Activated CD8-positive, alpha-beta T cell treated with anti-CD3 and anti-CD28 coated beads, Interleukin-2, amount 10 ng/mL, durations not matched to agents 7 days and 5 days (primary cell): ENCODE results near the gene NCBP2. TPM values are rescaled to one million over a fixed set of nuclear protein-coding genes. Genes with fewer than 3 reads are reported as not detected.

Experiments
- ATAC-seq: fragments of 150-1000 bp; cut with Tn5 transposase; one replicate; pipeline ENCODE4 v1.10.0; 2021; ENCODE audit warnings: moderate library complexity
- CTCF ChIA-PET: fragments of 350-600 bp; sonication (Branson Sonifier 250); formaldehyde crosslinking; loops from one replicate; lab custom pipeline; 2021; ENCODE audit warnings: antibody characterized with exemption; lab: Charles Lee
- POLR2A ChIA-PET: fragments of 350-600 bp; sonication (Branson Sonifier 250); formaldehyde crosslinking; loops from one replicate; lab custom pipeline; 2021; ENCODE audit warnings: antibody characterized with exemption; lab: Charles Lee
- DNase-seq: peaks from one replicate; pipeline ENCODE4 v3.0.0-alpha.2; 2020
- H3K27ac Mint-ChIP-seq: one replicate; pipeline ENCODE4 v1.8.0; 2021; ENCODE audit warnings: mild to moderate bottlenecking, mixed read lengths
- H3K27me3 Mint-ChIP-seq: one replicate; pipeline ENCODE4 v1.8.0; 2021; ENCODE audit warnings: low read depth, mixed read lengths
- H3K36me3 Mint-ChIP-seq: one replicate; pipeline ENCODE4 v1.8.0; 2021; ENCODE audit warnings: low read depth, mixed read lengths
- H3K4me1 Mint-ChIP-seq: one replicate; pipeline ENCODE4 v1.8.0; 2021; ENCODE audit warnings: low read depth, mixed read lengths
- H3K4me3 Mint-ChIP-seq: one replicate; pipeline ENCODE4 v1.8.0; 2021; ENCODE audit warnings: mild to moderate bottlenecking, mixed read lengths
- H3K9me3 Mint-ChIP-seq: one replicate; pipeline ENCODE4 v1.8.0; 2022; ENCODE audit warnings: mixed read lengths; ENCODE audit not compliant: insufficient read depth
- total RNA-seq, 2 experiments: library from RNA; stranded (reverse); gene quantifications; one replicate each; pipeline ENCODE4 v1.2.3, GENCODE V29; 2021

NCBP2 gene
- total RNA-seq, 2 experiments from 2014 or later: 49.1 to 52.4 TPM

DNA sequence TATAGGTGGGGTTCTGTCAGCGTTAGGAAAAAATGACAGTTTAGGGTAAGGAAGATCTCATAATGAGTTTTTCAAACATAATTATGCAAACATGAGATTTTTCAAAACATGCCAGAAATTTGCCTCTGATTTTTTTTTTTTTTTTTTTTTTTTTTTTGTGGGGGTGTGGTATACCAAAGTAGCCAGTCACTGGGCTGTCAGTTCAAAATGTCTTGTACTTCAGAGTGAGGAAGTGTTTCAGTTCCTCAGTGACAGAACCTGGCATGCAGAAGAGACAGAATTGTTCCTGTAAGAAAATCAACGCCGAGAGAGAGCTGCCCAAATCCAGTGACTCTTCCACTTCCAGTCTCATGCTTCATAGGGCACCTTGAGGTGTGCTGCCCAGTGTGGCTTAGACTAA lies 9.7 kb downstream of the NCBP2 start:
- POLR2A ChIA-PET: no interaction called here
- H3K4me1 Mint-ChIP-seq: no peaks in the 10 kb centered on the region
- DNase-seq (no peak), ATAC-seq (no peak)
- no peak overlapping the region for H3K4me3 Mint-ChIP-seq
- H3K9me3 Mint-ChIP-seq: no peaks in the 10 kb centered on the region
- H3K27ac Mint-ChIP-seq: peak overlapping the region; percentile 58
- CTCF ChIA-PET: no interaction called here
- peaks cover 74% of the 10 kb centered on the region for H3K36me3 Mint-ChIP-seq
- no peaks in the 10 kb centered on the region for H3K27me3 Mint-ChIP-seq

DNA sequence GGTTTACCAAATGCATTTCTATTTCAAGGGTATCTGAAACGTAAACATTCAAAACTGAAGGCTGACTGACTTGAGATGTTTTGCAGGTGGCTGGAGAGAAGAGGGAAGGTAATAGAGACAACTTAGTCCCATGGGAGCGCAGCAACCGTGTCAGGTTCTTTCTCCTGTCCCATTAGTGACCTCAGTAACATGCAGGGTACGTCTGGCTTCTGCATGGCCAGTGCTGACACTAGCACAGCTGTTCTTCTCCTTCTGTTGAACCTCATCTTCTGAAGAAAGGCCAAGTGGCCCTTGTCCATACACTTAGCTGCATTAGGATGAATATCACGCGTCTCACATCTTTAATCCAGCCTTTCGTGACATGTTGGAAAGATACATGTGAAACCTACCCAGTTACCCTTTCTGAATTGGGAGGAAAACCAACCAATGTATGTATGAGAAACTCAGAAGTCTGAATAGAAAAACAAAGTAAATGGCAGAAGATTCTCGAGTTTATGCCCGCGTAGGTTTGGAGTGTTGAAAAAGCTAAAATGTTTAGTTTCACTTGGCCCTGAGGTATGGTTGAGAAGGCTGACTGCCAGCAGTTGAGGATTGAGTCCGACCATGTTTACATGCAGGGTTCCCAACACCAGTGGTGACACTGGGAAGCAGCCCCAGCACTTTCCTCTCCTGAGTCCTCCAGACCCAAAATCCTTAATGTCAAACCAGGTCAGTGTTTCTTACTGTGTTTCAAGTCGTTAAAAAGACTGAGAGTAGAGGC lies 10.3 kb downstream of the NCBP2 start:
- H3K9me3 Mint-ChIP-seq: no peaks in the 10 kb centered on the region
- DNase-seq: no peak
- ATAC-seq: no peak
- H3K27me3 Mint-ChIP-seq: no peaks in the 10 kb centered on the region
- CTCF ChIA-PET: no interaction called here
- peak overlapping the region; percentile 58 for H3K27ac Mint-ChIP-seq
- POLR2A ChIA-PET: interaction anchor here (1.0 kb wide), 1 partner anchor 10 kb away, joined by 4 read pairs; the partner anchor contains the start of gene NCBP2
- H3K4me3 Mint-ChIP-seq: no peak overlapping the region
- H3K36me3 Mint-ChIP-seq: peaks cover 72% of the 10 kb centered on the region
- H3K4me1 Mint-ChIP-seq: no peaks in the 10 kb centered on the region

DNA sequence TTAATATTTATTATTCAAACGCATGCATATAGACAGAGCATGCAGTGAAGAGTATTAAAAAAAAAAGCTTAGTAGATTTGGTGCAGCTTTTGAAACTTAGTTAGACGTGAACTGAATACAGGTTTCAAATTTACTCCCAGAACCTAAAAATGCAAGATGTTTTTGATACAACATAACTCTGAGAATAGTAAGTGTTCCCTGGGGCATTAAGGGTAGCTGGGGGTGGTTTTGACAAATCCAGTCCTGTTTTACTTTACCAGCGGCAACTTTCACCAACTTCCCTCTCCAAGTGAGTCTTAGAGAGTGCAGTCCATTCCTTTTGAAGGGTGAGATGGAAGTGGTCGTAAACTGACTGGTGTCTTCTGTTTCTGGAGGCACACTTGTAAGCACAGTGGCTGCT lies 11.2 kb downstream of the NCBP2 start:
- no peak overlapping the region for H3K27ac Mint-ChIP-seq
- DNase-seq (no peak), ATAC-seq (no peak)
- H3K4me1 Mint-ChIP-seq: no peaks in the 10 kb centered on the region
- POLR2A ChIA-PET: interaction anchor here (1.0 to 1.3 kb wide), 2 partner anchors 11 to 64 kb away, joined by 4 read pairs; partner anchors contain the start of genes NCBP2 and SENP5
- no peaks in the 10 kb centered on the region for H3K9me3 Mint-ChIP-seq
- CTCF ChIA-PET: interaction anchor here (1.0 kb wide), 1 partner anchor 94 kb away, joined by 3 read pairs; no protein-coding TSS in a partner anchor
- peaks cover 63% of the 10 kb centered on the region for H3K36me3 Mint-ChIP-seq
- H3K4me3 Mint-ChIP-seq: no peak overlapping the region
- H3K27me3 Mint-ChIP-seq: no peaks in the 10 kb centered on the region

DNA sequence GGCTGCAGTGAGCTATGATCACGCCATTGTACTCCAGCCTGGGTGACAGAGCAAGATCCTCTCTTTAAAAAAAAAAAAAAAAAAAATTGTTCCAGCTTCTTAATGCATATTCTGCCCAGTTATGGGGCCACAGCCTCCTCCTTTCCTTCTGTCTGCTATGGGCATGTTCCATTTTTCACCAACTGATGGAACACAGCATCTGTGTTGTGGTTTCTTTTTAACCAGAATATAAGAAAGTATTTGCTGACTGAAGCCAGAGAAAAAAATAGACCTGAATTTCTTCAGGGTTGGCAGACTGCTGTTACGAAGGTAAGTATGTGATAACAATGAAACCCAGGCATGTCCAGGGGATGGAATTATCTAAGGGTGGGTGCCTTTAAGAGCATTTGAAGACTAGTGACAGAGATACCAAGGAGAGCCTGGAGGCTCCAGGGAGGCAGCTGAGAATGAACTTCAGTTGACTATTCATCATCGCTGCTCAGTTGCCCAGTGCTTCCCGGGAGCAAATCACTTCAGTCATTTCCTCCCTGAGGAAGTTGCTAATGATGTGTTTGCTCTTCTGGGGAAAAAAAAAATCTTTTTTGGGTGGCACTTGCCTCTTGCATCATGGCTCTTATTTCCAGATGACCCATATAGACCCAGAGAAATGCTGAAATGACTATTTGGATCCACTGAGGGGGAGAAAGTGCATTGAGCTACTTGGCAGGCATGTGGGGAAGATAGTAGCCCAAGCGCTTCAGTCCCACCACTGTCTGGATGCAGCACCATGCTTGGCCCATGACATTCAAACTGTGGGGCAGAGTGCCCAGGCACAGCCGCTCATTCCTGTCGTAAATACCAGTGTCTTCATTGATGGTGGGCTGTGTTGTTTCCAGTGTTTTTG lies 14.5 kb downstream of the NCBP2 start:
- H3K9me3 Mint-ChIP-seq: no peaks in the 10 kb centered on the region
- DNase-seq (no peak), ATAC-seq (no peak)
- POLR2A ChIA-PET: no interaction called here
- no peaks in the 10 kb centered on the region for H3K27me3 Mint-ChIP-seq
- CTCF ChIA-PET: interaction anchor here (1.3 kb wide), 1 partner anchor 15 kb away, joined by 3 read pairs; a partner anchor contains a TSS
- no peak overlapping the region for H3K4me3 Mint-ChIP-seq
- peak overlapping the region; percentile 45 for H3K27ac Mint-ChIP-seq
- peaks cover 42% of the 10 kb centered on the region for H3K36me3 Mint-ChIP-seq
- no peaks in the 10 kb centered on the region for H3K4me1 Mint-ChIP-seq

DNA sequence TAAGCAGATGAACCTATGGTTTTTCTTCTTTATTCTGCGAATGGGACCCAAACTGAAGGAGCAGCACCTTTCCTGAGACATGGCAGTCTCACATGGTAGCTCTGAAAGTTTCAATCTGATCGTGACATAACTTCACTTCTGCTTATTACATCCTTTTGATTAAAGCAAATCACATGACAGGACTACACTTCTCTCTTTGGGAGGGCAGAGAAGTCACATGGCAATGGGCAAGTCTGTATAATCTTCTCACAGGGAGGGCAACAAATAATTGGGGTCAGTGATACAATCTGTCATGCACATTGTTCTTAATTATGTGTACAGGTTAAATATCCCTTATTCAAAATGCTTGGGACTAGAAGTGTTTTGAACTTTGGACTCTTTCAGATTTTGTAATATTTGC lies 21.6 kb downstream of the NCBP2 start:
- DNase-seq (no peak), ATAC-seq (no peak)
- Mint-ChIP-seq H3K36me3 (peaks cover 20% of the 10 kb centered on the region), H3K27me3 (no peaks in the 10 kb centered on the region), H3K4me3 (no peak overlapping the region), H3K4me1 (no peaks in the 10 kb centered on the region), H3K9me3 (no peaks in the 10 kb centered on the region), H3K27ac (no peak overlapping the region)
- POLR2A ChIA-PET: no interaction called here
- CTCF ChIA-PET: no interaction called here

GRCh38 chr3:196918968-196919367 lies 23.4 kb downstream of the NCBP2 start:
- ATAC-seq (no peak), DNase-seq (no peak)
- no peaks in the 10 kb centered on the region for H3K4me1 Mint-ChIP-seq
- H3K4me3 Mint-ChIP-seq: no peak overlapping the region
- POLR2A ChIA-PET: interaction anchor here (0.7 kb wide), 1 partner anchor 44 kb away, joined by 3 read pairs; no protein-coding TSS in a partner anchor
- H3K36me3 Mint-ChIP-seq: peaks cover 34% of the 10 kb centered on the region
- no peaks in the 10 kb centered on the region for H3K27me3 Mint-ChIP-seq
- CTCF ChIA-PET: no interaction called here
- H3K9me3 Mint-ChIP-seq: no peaks in the 10 kb centered on the region
- no peak overlapping the region for H3K27ac Mint-ChIP-seq

DNA sequence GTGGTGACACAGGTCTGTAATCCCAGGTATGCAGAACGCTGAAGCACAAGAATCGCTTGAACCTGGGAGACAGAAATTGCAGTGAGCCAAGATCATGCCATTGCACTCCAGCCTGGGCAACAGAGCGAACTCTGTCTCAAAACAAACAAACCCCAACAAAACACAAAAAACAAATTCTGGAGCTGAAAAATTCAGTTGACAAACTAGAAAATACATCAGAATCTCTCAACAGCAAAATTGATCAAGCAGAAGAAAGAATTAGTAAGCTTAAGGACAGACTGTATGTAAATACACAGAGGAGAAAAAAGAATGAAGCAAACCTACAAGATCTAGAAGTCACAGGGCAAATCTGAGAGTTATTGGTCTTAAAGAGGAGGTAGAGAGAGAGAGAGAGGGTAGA lies 25.3 kb downstream of the NCBP2 start:
- H3K4me1 Mint-ChIP-seq: no peaks in the 10 kb centered on the region
- no peaks in the 10 kb centered on the region for H3K9me3 Mint-ChIP-seq
- no peaks in the 10 kb centered on the region for H3K27me3 Mint-ChIP-seq
- ChIA-PET POLR2A (no interaction called here), CTCF (interaction anchor here (1.5 kb wide), 1 partner anchor 25 kb away, joined by 4 read pairs; the partner anchor contains the start of gene NCBP2)
- H3K4me3 Mint-ChIP-seq: no peak overlapping the region
- no peak overlapping the region for H3K27ac Mint-ChIP-seq
- DNase-seq (no peak), ATAC-seq (no peak)
- peaks cover 32% of the 10 kb centered on the region for H3K36me3 Mint-ChIP-seq

DNA sequence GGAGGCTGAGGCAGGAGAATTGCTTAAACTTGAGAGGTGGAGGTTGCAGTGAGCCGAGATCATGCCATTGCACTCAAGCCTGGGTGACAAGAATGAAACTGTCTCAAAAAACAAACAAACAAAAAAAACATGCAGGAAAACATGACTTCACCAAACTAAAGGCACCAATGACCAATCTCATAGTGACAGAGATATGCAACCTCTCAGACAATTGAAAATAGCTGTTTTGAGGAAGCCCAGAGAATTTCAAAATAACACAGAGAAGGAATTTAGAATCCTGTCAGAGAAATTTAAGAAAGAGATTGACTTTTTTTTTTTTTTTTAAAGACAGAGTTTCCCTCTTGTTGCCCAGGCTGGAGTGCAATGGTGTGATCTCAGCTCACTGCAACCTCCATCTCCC lies 26.1 kb downstream of the NCBP2 start:
- no peak overlapping the region for H3K27ac Mint-ChIP-seq
- peaks cover 36% of the 10 kb centered on the region for H3K36me3 Mint-ChIP-seq
- ChIA-PET CTCF (no interaction called here), POLR2A (interaction anchor here (0.6 kb wide), 1 partner anchor 14 kb away, joined by 3 read pairs; no protein-coding TSS in a partner anchor)
- DNase-seq (no peak), ATAC-seq (no peak)
- H3K4me3 Mint-ChIP-seq: no peak overlapping the region
- H3K4me1 Mint-ChIP-seq: no peaks in the 10 kb centered on the region
- no peaks in the 10 kb centered on the region for H3K27me3 Mint-ChIP-seq
- H3K9me3 Mint-ChIP-seq: no peaks in the 10 kb centered on the region

- Mint-ChIP-seq H3K4me1 (no peaks in the 10 kb centered on the region), H3K27me3 (no peaks in the 10 kb centered on the region), H3K27ac (no peak overlapping the region), H3K36me3 (peaks cover 37% of the 10 kb centered on the region), H3K4me3 (no peak overlapping the region), H3K9me3 (no peaks in the 10 kb centered on the region)
- ChIA-PET POLR2A (no interaction called here), CTCF (no interaction called here)
- ATAC-seq (no peak), DNase-seq (no peak)
These were observed 27.0 kb downstream of the NCBP2 start for GRCh38 chr3:196915375-196915774.

DNA sequence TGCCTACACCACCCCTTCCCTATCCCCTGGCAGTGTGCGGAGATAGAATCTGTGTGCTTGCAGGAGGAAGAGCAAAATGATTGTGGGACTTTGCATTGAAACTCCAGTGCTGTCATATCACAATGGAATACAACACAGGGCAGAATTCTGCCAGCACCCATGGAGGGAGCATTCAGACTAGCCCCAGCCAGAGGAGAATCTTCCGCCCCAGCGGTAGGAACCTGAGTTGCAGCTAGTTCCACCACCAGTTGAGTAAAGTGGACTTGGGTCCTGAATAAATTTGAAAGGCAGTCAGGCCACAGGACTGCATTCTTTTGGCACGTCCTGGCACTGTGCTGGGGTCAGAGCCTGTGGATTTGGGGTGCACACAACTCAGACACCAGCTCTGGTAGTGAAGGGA lies 27.5 kb downstream of the NCBP2 start:
- DNase-seq (no peak), ATAC-seq (no peak)
- Mint-ChIP-seq H3K27me3 (no peaks in the 10 kb centered on the region), H3K36me3 (peaks cover 40% of the 10 kb centered on the region), H3K4me3 (no peak overlapping the region), H3K4me1 (no peaks in the 10 kb centered on the region), H3K27ac (no peak overlapping the region), H3K9me3 (no peaks in the 10 kb centered on the region)
- ChIA-PET CTCF (interaction anchor here (0.9 kb wide), 1 partner anchor 28 kb away, joined by 3 read pairs; the partner anchor contains the start of gene NCBP2), POLR2A (no interaction called here)

- ChIA-PET POLR2A (no interaction called here), CTCF (no interaction called here)
- H3K4me1 Mint-ChIP-seq: no peaks in the 10 kb centered on the region
- H3K4me3 Mint-ChIP-seq: no peak overlapping the region
- peaks cover 45% of the 10 kb centered on the region for H3K36me3 Mint-ChIP-seq
- ATAC-seq: no peak
- H3K27me3 Mint-ChIP-seq: no peaks in the 10 kb centered on the region
- H3K27ac Mint-ChIP-seq: no peak overlapping the region
- no peak for DNase-seq
- H3K9me3 Mint-ChIP-seq: no peaks in the 10 kb centered on the region
These were observed 38.6 kb downstream of the NCBP2 start for GRCh38 chr3:196903740-196904139.

DNA sequence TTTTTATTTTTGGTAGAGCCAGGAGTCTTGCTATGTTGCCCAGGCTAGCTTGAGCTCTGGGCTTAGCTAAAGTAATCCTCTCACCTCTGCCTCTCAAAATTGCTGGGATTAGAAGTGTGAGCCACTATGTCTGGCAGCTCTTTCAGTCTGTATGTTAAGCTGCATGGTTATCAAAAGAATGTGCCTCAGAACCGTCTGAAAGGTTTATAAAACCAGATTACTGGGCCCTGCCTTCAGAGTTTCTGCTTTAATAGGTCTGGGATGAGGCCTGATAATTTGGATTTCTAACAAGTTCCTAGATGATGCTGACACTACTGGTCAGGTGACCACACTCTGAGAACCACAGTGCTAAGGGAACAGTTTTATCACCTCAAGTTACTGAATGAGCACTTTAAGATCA lies 40.0 kb downstream of the NCBP2 start:
- Mint-ChIP-seq H3K36me3 (peaks cover 39% of the 10 kb centered on the region), H3K27me3 (no peaks in the 10 kb centered on the region), H3K27ac (no peak overlapping the region), H3K9me3 (no peaks in the 10 kb centered on the region), H3K4me1 (no peaks in the 10 kb centered on the region), H3K4me3 (no peak overlapping the region)
- DNase-seq: no peak
- ChIA-PET CTCF (no interaction called here), POLR2A (no interaction called here)
- no peak for ATAC-seq
